Thoracic aorta (tissue), 2 donors: Measurements from ENCODE around the gene TPST1. TPM values are rescaled to one million over a fixed set of nuclear protein-coding genes. Genes with fewer than 3 reads are reported as not detected.

ENCODE experiments used
- ATAC-seq: fragments of 150-250 bp; one replicate; pipeline ENCODE4 v1.8.0; 2017; ENCODE audit warnings: low read depth; ENCODE audit not compliant: insufficient number of reproducible peaks, low FRiP score
- DNase-seq: peaks from one replicate; pipeline ENCODE4 v3.0.0-alpha.2; 2020; ENCODE audit warnings: low spot score
- H3K27ac ChIP-seq, 2 donors: fragments of 200-600 bp; sonication (generic); 1 replicate in 1 of 2; 2 replicates in 1 of 2; pipeline ENCODE4 v1.5.1; 2016; ENCODE audit warnings: mild to moderate bottlenecking in 2 of 2, moderate library complexity in 2 of 2
- H3K27me3 ChIP-seq: fragments of 200-600 bp; sonication (generic); replicated peaks from 2 replicates; pipeline ENCODE4 v1.6.0; 2016; ENCODE audit warnings: mild to moderate bottlenecking; ENCODE audit not compliant: insufficient read depth
- H3K36me3 ChIP-seq: fragments of 200-600 bp; sonication (generic); one replicate; pipeline ENCODE4 v1.5.1; 2016
- H3K4me1 ChIP-seq, 2 donors: fragments of 200-600 bp; sonication (generic); 1 replicate in 1 of 2; 2 replicates in 1 of 2; pipeline versions ENCODE4 v1.5.1 to v1.6.0; 2016; ENCODE audit warnings: low read depth in 2 of 2, mild to moderate bottlenecking in 1 of 2; ENCODE audit not compliant: control insufficient read depth in 1 of 2
- H3K4me3 ChIP-seq: fragments of 200-600 bp; sonication (generic); 2 replicates; pipeline ENCODE4 v1.5.1; 2016; ENCODE audit warnings: mild to moderate bottlenecking
- H3K9me3 ChIP-seq: fragments of 200-600 bp; sonication (generic); 2 replicates; pipeline ENCODE4 v1.5.1; 2016
- CTCF ChIP-seq: fragments of 200-600 bp; sonication (generic); IDR thresholded peaks from one replicate; pipeline ENCODE4 v1.5.1; 2019; ENCODE audit warnings: antibody characterized with exemption
- total RNA-seq, 2 donors: library from RNA; depleted of rRNA; stranded (reverse); fragments of >200 nt; gene quantifications; one replicate each; pipeline versions ENCODE4 v1.1.0 to v1.2.3, GENCODE V29; 2016

The TPST1 gene
- total RNA-seq, 2 donors from 2014 or later: 18.1 to 25.4 TPM

GRCh38 chr7:66258409-66258808 lies 53.3 kb downstream of the TPST1 start:
- DNase-seq: no peak
- Histone ChIP-seq H3K27me3 (no peaks in the 10 kb centered on the region), H3K36me3 (no peaks in the 10 kb centered on the region), H3K9me3 (no peaks in the 10 kb centered on the region), H3K27ac (peak overlapping the region in 1 of 2 donors; percentile 8), H3K4me1 (peaks cover 16 to 32% of the 10 kb centered on the region in 2 donors), H3K4me3 (no peak overlapping the region)
- no peak for TF ChIP-seq CTCF
- ATAC-seq: peak; percentile 40

GRCh38 chr7:66261941-66262340 lies 56.8 kb downstream of the TPST1 start:
- ATAC-seq (no peak), DNase-seq (no peak)
- TF ChIP-seq CTCF: no peak
- Histone ChIP-seq H3K27ac (no peak overlapping the region), H3K9me3 (peaks cover 22% of the 10 kb centered on the region), H3K4me1 (peaks cover 7 to 33% of the 10 kb centered on the region in 2 donors), H3K27me3 (no peaks in the 10 kb centered on the region), H3K36me3 (no peaks in the 10 kb centered on the region), H3K4me3 (no peak overlapping the region)

GRCh38 chr7:66263936-66264335 lies 58.8 kb downstream of the TPST1 start:
- DNase-seq (no peak), ATAC-seq (no peak)
- Histone ChIP-seq H3K27me3 (no peaks in the 10 kb centered on the region), H3K36me3 (no peaks in the 10 kb centered on the region), H3K9me3 (peaks cover 22% of the 10 kb centered on the region), H3K4me3 (no peak overlapping the region), H3K27ac (no peak overlapping the region), H3K4me1 (peaks cover 2 to 25% of the 10 kb centered on the region in 2 donors)
- TF ChIP-seq CTCF: no peak

GRCh38 chr7:66265566-66265965 lies 60.4 kb downstream of the TPST1 start:
- H3K4me1 ChIP-seq: peaks cover 0 to 18% of the 10 kb centered on the region in 2 donors
- DNase-seq (no peak), ATAC-seq (no peak)
- peaks cover 22% of the 10 kb centered on the region for H3K9me3 ChIP-seq
- TF ChIP-seq CTCF: no peak
- no peaks in the 10 kb centered on the region for H3K36me3 ChIP-seq
- no peak overlapping the region for H3K4me3 ChIP-seq
- H3K27me3 ChIP-seq: no peaks in the 10 kb centered on the region
- H3K27ac ChIP-seq: no peak overlapping the region

GRCh38 chr7:66267249-66267648 lies 62.1 kb downstream of the TPST1 start:
- no peaks in the 10 kb centered on the region for H3K27me3 ChIP-seq
- H3K36me3 ChIP-seq: no peaks in the 10 kb centered on the region
- no peak for TF ChIP-seq CTCF
- DNase-seq (peak; percentile 40), ATAC-seq (peak; percentile 92)
- no peak overlapping the region for H3K4me3 ChIP-seq
- peaks cover 22% of the 10 kb centered on the region for H3K9me3 ChIP-seq
- H3K27ac ChIP-seq: peak overlapping the region; percentile 32 to 49
- H3K4me1 ChIP-seq: peaks cover 0 to 18% of the 10 kb centered on the region in 2 donors
